Activated effector memory CD4-positive, alpha-beta T cell treated with anti-CD3 and anti-CD28 coated beads, Interleukin-2, amount 50 U/mL, for 16 hours (primary cell): Measurements from ENCODE around the gene OTULIN.

ENCODE experiments used
- DNase-seq: peaks from one replicate; pipeline ENCODE4 v3.0.0-alpha.2; 2020

The OTULIN gene

GRCh38 chr5:14699807-14700400 lies 35.4 kb downstream of the OTULIN start:
- DNase-seq = no peak

DNA sequence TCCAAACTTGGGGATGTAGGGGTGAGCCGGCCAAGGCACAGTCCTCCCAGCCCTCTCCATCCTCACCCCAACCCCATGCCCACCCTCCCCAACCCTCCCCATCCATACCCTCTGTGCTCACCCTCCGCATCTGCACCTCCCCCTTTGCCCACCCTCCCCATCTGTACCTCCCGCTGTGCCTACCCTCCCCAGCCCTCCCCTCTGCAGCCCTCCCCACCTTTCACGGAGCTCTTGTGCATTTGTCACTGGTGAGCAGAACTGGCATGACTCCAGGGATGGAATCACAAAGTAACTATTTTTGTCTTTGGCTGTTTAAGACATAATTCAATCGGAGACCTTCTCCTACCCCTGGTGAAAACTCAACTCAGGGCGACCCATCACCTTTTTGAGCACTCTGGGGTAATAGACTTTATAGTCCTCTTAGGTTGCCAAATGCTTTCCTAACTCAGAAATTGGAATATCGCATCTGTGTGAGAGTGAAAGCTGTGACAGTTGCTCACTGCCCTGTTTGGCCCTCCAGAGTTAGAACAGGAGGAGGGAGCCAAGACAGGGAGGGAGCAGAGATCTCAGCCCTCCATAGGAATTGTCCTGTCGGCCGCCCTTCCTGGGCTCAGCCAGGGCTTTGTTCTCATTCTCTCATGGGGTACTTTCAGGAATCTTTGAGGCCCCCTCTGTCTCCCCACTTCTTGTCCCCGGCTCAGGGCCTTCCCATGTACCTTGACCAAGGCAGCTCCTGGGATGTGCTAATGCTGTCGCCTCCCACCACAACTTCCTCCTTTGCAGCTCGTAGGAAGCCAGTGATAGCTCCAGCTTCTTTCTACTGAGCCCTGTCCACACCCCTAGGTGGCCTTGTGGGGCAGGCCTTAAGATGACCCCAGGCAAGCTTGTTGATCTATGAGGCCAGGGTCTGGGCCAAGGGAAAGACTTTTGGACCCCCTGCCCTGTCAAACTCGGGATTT lies 36.2 kb downstream of the OTULIN start:
- no peak for DNase-seq

DNA sequence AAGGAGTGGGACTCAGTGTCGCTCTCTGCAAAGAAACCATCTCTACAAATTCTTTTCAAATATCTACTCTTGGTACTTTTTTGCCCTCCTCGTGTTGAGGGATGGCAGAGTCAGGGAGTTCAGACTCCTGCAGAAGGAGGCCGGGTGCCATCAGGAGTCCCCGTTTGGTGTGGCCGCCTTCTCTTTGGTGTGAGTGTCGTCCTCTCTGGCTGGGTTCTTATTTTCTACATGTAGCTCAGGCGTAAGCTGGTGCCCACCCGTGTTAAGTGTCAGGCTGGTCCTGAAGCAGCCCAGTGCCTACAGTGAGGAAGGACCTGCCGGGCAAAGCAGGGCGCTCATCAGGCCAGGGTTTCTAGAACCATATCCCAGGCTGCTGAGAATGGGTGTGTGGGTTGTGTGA lies 37.0 kb downstream of the OTULIN start:
- DNase-seq = no peak

GRCh38 chr5:14702238-14702839 lies 37.8 kb downstream of the OTULIN start:
- no peak for DNase-seq

DNA sequence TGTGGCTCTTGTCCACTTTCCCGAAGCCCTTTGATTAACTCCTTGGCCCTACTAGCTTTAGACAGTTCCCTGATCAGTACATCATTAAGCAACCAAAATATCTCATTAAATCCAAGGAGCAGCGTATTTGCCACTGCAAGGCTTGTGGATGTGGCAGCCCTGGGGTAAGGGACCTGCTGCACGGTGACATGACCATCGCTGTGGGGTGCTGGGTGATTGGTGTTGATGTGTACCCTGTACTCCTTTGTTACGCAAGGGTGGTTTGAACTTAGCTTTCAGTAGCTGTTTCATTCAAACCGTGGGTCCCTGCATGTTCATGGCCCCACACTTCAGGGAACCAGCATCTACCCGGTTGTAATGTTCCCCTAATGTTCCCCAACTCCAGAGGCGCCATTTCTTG lies 41.0 kb downstream of the OTULIN start:
- peak; percentile 64 for DNase-seq

DNA sequence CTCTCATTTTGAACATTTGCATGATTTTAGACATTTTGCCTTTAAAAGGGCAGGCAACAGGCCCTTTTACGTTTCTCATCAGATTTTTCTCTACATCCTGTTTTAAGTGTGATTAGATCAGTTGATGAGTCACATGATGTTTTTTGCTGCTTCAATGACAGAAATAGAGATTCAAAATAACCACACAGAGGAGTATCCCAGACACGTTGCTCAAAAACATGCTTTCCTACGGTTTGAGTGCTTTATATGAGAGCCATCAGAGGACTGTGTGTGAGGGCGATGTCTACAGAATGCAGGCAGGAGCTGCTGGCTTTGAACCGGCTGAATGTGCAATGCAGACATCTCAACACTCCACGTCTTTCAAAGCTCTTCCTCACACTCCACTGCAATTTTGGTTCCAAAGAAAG lies 42.1 kb downstream of the OTULIN start:
- DNase-seq = peak; percentile 75

DNA sequence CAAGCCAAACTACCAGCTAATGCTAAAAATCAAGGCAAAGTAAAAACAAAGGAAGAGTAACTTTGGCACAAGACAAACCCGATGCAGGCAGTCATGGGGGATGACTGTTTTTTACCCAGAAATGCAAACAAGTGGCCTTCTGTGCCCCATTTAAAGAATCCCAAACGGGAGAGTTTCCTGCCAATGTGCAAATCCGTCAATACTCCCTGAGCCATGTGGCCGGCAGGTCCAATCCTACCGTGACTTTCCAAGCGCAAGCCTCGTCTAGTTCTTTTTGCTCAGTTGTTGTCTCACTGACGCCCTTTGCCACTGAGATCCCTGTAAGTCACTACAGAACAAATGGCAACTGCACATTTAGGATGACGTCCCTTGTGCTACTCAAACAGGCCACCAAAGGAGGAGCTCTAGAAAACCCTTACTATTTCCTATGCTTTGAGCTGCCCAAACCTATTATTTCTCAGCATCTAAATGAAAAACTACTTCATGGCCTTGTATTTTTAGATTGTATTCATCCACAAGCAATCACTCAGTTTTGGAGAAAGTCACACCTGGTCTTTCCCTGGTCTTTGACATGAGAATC lies 43.4 kb downstream of the OTULIN start:
- no peak for DNase-seq

GRCh38 chr5:14708551-14708950 lies 44.0 kb downstream of the OTULIN start:
- no peak for DNase-seq

GRCh38 chr5:14710313-14710994 lies 45.9 kb downstream of the OTULIN start:
- no peak for DNase-seq

GRCh38 chr5:14712131-14712530 lies 47.6 kb downstream of the OTULIN start:
- no peak for DNase-seq

DNA sequence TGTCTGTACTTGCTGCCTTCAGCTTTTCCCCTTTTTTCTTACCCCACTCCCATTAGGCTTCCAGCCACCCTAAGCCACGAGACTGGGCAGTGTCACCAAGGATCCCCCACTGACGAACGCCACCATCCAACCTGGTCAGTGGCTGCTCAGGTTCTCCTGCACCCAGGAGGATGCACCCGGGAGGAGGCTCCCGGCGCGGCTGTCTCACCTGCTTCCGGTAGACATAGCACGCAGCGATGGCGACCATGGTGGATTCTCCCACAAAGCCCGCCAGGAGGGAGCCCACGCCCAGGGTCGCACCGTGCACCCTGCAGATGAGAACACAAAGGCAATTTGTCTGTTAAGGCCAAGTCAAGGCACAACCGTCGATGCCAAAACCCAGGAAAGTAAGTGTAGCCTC lies 48.1 kb downstream of the OTULIN start:
- no peak for DNase-seq

- no peak for DNase-seq
These were observed 49.2 kb downstream of the OTULIN start for GRCh38 chr5:14713476-14714390.

GRCh38 chr5:14714706-14715105 lies 50.2 kb downstream of the OTULIN start:
- DNase-seq = no peak

GRCh38 chr5:14715481-14715880 lies 51.0 kb downstream of the OTULIN start:
- no peak for DNase-seq

GRCh38 chr5:14716755-14717752 lies 52.5 kb downstream of the OTULIN start:
- DNase-seq = no peak

- no peak for DNase-seq
These were observed 54.3 kb downstream of the OTULIN start for GRCh38 chr5:14718778-14719177.

DNA sequence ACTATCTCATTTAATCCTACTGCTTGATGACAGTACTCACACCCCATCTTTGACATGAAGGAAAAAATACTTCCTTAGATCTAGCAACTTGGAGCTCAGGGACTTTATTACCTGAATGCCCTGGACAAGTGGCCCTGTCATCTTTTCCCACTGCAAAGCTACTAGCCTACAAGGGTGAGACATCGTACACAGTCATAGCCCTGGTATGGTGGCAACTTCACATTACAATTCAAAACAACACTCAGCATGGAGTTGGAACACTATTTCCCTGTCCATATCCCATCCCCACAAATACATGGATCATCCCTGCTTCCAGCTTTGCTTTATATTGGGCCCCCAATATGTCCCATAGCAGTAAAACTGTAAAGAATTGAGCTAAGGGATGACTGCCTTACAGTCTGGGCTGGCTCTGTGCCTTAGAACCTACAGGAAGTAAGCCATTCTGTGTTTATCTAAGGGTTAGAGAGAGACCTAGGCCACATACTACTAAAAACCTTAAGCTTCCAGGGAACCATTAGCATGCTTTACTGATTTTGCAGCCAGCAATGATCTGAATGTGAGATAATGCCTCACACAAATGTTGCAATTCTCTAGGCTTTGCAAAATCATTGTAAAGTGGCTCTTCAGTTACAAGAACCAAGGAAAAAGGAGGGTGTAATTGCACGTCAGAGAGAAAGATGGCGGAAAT lies 55.9 kb downstream of the OTULIN start:
- DNase-seq = no peak

DNA sequence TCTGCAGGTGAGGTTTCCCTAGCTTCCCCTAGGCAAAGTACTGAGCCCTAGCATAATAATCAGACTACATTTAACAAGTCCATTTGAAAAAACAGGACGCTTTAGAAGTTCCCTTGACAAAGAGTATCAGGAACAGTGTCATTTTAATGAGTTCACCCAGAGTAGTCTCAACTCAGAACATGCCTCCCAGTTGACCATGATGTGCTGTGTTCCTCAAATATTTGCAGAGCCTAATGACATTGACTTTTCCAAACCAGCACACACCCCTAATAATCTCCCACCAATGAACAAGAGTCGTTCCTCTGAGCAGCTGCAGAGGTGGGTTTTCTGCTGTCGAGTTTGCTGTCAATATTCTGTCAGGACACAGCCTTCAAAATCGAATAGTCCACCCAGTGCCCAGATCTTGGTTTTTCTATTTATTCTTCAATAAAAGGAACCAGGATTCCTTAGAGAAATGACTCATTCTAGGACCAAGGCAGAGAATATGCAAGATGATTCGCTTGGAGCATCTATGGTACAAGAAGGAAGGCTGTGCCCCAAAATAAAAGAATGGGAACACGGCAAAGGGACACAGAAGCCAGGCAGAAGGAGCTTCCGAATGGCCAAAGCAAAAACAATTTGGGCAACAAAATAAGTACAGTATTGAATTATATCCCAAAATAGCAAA lies 57.6 kb downstream of the OTULIN start:
- no peak for DNase-seq

DNA sequence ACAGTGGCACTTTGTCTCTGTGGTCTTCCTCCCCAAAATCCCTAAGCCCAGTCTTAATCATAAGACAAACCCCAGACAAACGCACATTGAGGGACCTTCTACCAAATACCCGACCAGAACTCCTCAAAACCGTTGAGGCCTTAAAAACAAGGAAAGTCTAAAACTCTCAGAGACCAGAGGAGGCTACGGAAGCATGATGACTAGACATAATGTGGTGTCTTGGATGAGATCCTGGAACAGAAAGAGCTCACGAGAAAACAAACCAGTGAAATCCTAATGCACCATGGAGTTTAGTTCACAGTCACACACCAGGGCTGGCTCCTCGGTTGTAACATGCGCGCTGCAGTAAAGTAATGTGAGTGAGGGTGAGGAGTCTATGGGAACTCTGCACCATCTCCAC lies 58.4 kb downstream of the OTULIN start:
- DNase-seq = no peak
